ENCODE results near the gene TRAF6.

DNA sequence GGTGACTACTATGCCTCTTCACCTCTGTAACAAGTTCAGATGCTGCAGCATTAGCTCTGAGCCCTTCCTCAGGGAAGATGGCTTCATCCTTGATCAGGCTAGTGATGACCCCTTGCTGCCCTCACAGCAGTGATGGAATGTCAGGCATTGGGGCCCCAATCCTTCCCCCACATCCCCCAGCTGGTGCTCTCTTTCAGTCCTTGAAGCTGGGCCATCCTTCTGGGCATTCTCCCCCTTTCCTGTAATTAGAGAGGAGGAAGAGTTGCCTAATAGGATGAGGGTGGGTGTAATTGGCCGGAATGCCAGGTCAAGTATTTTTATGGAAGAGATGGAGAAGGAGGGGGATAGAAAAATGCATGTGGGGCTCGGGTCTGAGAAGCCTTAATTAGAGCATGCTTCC lies 62.6 kb downstream of the TRAF6 start:
- TF ChIP-seq EZH2 (IDR thresholded peaks at IDR 0.05; ENCODE audit: borderline replicate concordance, insufficient read depth, low read depth, low read length, poor library complexity, severe bottlenecking) = no peak
- TF ChIP-seq, protein P1, sequence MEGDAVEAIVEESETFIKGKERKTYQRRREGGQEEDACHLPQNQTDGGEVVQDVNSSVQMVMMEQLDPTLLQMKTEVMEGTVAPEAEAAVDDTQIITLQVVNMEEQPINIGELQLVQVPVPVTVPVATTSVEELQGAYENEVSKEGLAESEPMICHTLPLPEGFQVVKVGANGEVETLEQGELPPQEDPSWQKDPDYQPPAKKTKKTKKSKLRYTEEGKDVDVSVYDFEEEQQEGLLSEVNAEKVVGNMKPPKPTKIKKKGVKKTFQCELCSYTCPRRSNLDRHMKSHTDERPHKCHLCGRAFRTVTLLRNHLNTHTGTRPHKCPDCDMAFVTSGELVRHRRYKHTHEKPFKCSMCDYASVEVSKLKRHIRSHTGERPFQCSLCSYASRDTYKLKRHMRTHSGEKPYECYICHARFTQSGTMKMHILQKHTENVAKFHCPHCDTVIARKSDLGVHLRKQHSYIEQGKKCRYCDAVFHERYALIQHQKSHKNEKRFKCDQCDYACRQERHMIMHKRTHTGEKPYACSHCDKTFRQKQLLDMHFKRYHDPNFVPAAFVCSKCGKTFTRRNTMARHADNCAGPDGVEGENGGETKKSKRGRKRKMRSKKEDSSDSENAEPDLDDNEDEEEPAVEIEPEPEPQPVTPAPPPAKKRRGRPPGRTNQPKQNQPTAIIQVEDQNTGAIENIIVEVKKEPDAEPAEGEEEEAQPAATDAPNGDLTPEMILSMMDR (IDR thresholded peaks at IDR 0.05) = no peak

Measured in B cell (primary cell).